OCI-LY1 (cell line): ENCODE measurements around the gene OR4Q3.
"Not testable (repeated sequence)": the region's sequence is repeated elsewhere in the genome, so short reads cannot be mapped to it uniquely, and the experiment has no call there.

ENCODE experiments used
- CTCF ChIP-seq: fragments of 200-600 bp; sonication (generic), shearing (Covaris generic); IDR thresholded peaks from 2 replicates; pipeline ENCODE4 v1.5.1; 2017; ENCODE audit warnings: mild to moderate bottlenecking, antibody characterized with exemption, low read length, moderate library complexity, mixed read lengths
- EZH2 ChIP-seq: fragments of 200-600 bp; sonication (generic), shearing (Covaris generic); IDR thresholded peaks from 2 replicates; pipeline ENCODE4 v1.8.0; 2017; ENCODE audit warnings: borderline replicate concordance, mixed run types, mild to moderate bottlenecking, antibody characterized with exemption, low read length, moderate library complexity, mixed read lengths

- TF ChIP-seq CTCF, EZH2: not testable (repeated sequence)
Measured at GRCh38 chr14:19785848-19786247, 42.5 kb downstream of the OR4Q3 start.
